HG02884 (cell line): ENCODE data around the gene PYGL.
"Not testable (repeated sequence)": the region's sequence is repeated elsewhere in the genome, so short reads cannot be mapped to it uniquely, and the experiment has no call there.

ENCODE experiments used
- ATAC-seq: cut with Tn5 transposase; IDR thresholded peaks from one replicate; pipeline ENCODE4 v1.9.1; 2021; ENCODE audit warnings: mild to moderate bottlenecking, moderate library complexity; ENCODE audit not compliant: unreplicated experiment

Gene PYGL

GRCh38 chr14:50943943-50944646, at the start of gene PYGL:
PYGL (minus strand) TSS chr14:50944483; CDS start chr14:50944403, 80 bp downstream.
- no peak for ATAC-seq

- ATAC-seq: no peak
Observed at GRCh38 chr14:50985859-50986331, 41.6 kb upstream of the PYGL start.

- ATAC-seq: no peak
Observed at GRCh38 chr14:50985124-50985858, 41.0 kb upstream of the PYGL start.

GRCh38 chr14:50984036-50984710, 39.9 kb upstream of the PYGL start:
- ATAC-seq: no peak

- no peak for ATAC-seq
Observed at GRCh38 chr14:50979941-50980850, 35.9 kb upstream of the PYGL start.

GRCh38 chr14:50978888-50979287, 34.6 kb upstream of the PYGL start:
- peak; percentile 80 for ATAC-seq

- no peak for ATAC-seq
Observed at GRCh38 chr14:50978529-50978871, 34.2 kb upstream of the PYGL start.

- ATAC-seq: no peak
Observed at GRCh38 chr14:50977863-50978528, 33.7 kb upstream of the PYGL start.

- no peak for ATAC-seq
Observed at GRCh38 chr14:50974118-50974517, 29.8 kb upstream of the PYGL start.

GRCh38 chr14:50972734-50973133, 28.5 kb upstream of the PYGL start:
- no peak for ATAC-seq

- ATAC-seq: no peak
Observed at GRCh38 chr14:50970886-50971781, 26.9 kb upstream of the PYGL start.

GRCh38 chr14:50967790-50968189, 23.5 kb upstream of the PYGL start:
- no peak for ATAC-seq

- ATAC-seq: no peak
Observed at GRCh38 chr14:50967103-50967502, 22.8 kb upstream of the PYGL start.

GRCh38 chr14:50964683-50965390, 20.6 kb upstream of the PYGL start:
- ATAC-seq: no peak

- no peak for ATAC-seq
Observed at GRCh38 chr14:50963919-50964318, 19.6 kb upstream of the PYGL start.

- no peak for ATAC-seq
Observed at GRCh38 chr14:50961605-50962221, 17.4 kb upstream of the PYGL start.

GRCh38 chr14:50957296-50957695, 13.0 kb upstream of the PYGL start:
- ATAC-seq: no peak

GRCh38 chr14:50956421-50956820, 12.1 kb upstream of the PYGL start:
- ATAC-seq: not testable (repeated sequence)
